OCI-M2 (cell line): ENCODE results near the gene BMERB1.
"Not testable (repeated sequence)": the region's sequence is repeated elsewhere in the genome, so short reads cannot be mapped to it uniquely, and the experiment has no call there.

Source experiments
- DNase-seq: peaks from one replicate; lab custom pipeline; 2025; ENCODE audit not compliant: unreplicated experiment; lab: John Stamatoyannopoulos, UW

The BMERB1 gene

DNA sequence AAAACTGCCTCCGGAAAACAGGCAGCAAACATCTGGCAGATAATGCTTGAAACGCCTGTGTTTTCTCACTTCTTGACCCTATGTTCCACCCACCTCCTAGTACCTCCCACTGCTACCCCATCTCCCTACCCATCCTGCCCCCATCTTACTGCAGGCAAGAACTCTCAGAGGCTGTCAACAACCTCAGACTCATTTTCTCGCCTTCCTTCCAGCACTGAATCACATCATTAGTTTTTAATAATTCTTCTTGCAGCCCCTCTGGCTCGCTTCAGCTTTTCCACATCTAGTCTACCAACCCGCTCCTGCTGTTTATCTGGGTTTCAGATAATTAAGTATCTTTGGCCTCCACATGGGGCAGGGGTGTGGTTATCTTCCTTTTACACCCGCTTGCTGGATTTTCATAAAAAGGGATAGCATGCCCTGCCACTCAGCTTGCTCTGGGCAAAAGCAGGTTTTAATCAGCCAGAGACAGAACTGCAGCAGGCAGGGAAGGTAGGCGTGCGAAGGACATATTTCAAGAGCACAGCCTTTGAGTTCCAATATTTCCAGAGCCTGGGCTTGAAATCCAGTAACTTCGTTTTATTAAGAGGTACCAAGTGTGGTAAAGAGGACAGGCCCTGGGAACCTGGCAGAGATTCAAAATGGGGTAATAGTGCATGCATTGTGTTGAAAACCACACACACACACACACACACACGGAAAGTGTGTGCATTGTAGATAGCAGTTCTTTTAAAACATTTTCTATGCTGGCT, 87.5 kb downstream of the BMERB1 start:
- peak; percentile 91 for DNase-seq

DNA sequence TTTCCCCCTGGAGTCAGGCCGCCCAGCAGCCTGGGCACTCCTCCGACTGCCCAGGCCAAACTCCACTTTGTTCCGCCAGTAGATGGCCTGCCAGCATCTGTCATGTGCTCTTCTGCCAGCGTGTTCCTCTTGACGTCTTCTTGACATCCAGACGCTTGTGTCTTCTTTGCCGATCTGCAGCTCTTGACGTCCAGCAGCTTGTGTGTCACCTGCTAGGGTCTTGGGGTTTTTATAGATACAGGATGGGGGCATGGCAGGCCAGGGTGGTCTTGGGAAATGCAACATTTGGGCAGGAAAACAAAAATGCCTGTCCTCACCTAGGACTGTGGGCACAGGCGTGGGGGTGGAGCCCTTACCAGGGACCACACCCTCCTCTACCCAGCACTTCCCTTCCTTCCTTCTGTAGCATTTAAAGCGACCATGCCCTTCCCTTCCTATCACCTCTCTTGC, 88.7 kb downstream of the BMERB1 start:
- DNase-seq, result peak; percentile 70

DNA sequence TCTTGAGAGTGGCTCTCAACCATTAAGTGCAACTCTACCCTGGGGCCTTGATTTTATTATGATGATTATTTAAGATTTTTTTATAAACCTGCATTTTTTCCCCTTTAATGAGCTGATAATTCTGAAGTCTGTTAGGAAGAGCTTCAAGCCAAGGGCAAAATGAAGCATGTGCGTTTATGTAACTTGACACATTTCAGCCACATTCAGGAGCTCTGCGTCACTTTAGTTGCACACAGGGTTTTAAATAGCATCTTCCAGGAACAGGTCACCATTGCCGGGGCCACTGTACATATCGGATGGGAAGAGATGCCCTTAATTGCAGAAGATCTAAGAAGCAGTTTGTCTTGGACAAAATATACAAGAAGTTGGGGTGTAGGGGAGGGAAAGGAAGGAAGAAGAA, 89.6 kb downstream of the BMERB1 start:
- DNase-seq, result no peak

DNA sequence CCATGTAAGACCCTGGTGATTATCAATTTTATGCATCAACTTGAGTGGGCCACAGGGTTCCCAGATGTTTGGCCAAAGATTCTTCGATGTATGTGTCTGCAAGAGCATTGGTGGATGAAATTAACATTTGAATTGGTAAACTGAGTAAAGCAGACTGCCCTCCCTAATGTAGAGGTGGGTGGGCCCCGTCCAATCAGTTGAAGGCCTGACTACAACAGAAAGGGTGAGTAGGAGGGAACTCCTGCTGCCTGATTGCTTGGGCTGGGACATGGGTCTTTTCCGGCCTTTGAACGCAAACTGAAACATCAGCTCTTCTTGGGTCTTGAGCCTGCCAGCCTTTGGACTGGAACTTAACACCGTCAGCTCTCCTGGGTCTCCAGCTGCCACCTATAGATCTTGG, 90.6 kb downstream of the BMERB1 start:
- DNase-seq, result no peak

DNA sequence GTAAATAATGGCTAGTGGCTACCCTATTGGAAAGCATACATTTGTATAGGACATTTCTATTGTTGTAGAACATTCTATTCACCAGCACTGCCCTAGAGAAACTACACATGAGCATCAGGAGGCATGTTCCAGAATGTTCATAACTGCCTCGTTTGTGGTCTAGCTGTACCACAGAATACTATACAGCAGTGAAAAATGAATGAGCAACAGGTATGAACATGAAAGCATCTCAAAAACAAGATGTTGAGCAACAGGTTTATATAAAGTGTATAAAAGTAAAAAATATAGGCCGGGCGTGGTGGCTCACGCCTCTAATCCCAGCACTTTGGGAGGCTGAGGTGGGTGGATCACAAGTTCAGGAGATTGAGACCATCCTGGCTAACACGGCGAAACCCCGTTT, 91.7 kb downstream of the BMERB1 start:
- DNase-seq, result no peak

DNA sequence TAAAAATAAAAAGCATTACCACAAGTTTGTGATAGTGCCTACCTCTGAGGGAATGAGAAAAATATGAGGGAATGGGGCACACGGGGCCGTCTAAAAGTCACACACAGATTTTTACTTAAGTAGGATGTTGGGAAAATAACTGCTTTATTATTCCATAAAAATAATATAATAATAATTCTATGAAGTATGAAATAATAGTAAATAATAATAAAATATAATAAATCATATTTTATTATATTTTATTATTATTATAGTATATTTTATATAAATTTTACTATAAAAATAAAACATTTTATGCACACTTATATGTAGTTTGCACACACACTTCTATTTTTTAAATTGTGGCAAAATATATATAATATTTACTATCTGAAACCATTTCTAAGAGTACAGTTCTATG, 92.3 kb downstream of the BMERB1 start:
- no peak for DNase-seq

DNA sequence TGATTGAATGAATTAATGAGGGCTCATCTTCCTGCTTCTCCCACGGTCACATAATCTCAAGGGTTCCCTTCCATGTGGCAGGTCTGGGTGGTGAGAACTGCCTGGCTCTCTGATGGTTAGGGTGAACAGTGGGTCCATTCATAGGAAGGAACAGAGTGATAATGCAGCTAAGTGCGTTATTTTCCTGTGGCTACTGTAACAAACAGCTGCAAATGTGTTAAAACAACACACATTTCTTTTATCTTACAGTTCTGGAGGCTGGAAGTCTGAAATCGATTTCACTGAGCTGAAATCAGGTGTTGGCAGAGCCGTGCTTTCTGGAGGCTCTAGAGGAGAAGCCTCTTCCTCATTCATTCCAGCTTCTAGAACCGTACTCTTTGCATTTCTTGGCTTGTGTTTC, 95.3 kb downstream of the BMERB1 start:
- no peak for DNase-seq

DNA sequence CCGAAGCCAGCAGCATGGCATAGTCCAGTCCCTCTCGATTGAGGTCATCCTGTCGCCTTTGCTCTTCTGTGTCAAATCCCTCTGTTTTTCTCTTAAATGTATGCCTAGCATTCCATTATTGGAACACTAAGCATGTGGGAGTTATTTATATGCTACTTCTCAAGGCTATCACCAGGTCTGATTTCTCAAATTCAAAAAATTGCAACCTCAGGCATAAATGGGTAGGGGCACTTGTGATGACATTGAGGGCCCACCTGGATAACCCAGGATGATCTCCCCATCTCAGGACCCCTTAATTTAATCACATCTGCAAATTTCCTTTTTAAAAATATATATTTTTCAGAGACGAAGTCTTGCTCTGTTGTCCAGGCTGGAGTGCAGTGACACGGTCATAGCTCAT, 95.7 kb downstream of the BMERB1 start:
- DNase-seq, result no peak

DNA sequence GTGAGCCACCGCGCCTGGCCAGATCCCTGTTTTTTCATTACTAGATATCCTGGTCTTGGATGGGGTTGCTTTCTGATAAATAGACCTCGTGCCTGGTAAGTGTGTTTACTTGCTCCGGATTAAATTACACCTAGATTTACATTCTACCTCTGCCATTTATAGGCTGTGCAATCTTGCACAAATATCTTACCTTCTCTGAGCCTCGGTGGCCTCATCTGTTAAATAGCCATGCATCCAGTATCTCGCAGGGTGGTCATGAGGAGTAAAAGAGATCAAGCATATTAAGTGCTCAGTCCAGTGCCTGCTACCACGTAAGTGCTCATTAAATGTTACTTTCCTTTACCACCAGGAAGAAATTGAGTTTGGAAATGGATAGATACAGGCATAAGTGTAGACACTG, 98.4 kb downstream of the BMERB1 start:
- no peak for DNase-seq

DNA sequence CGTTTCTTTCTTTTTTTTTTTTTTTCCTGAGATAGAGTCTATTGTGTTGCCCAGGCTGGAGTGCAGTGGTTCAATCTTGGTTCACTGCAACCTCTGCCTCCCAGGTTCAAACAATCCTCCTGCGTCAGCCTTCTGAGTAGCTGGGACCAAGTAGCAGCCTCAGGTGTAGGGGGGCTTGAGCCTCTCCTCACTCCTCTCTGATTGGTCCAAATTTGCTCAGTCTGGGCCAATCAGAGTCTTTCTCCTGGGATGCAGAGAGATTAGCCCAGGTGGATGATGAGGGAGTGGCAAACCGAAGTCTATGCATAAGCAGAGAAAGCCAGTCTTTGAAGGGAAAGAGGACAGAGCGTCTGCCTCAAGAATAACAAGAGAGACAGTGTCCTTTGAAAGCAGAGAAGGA, 99.0 kb downstream of the BMERB1 start:
- no peak for DNase-seq

DNA sequence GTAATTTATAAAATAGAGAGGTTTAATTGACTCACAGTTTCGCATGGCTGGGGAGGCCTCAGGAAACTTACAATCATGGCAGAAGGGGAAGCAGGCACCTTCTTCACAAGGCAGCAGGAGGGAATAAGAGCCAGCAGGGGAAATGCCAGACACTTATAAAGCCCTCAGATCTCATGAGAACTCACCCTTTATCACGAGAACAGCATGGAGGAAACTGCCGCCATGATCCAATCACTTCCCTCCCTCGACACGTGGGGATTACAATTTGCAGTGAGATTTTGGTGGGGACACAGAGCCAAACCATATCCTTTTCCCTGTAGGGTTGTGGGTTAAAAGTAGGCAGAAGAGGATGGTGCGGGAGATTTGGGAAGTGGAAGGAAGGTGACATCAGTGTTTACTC, 101.4 kb downstream of the BMERB1 start:
- no peak for DNase-seq

DNA sequence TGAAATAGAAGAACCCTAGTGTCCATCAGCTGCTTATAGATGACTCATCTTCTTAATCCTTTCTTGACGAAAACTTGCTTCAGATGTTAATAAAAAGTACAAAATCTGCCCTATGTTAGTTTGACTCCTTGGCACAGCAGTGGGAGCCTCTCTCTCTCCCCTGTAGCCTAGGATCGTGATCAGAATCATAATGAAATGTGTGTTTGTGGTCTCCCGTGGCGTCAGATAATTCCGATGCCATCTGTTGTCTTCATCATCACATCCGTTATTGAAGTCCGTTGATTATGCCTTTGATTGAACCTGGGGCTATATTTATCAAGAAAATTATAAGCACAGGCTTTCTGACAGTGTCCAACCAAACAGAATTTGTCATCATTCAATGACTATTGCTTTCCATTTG, 102.5 kb downstream of the BMERB1 start:
- DNase-seq, result no peak

DNA sequence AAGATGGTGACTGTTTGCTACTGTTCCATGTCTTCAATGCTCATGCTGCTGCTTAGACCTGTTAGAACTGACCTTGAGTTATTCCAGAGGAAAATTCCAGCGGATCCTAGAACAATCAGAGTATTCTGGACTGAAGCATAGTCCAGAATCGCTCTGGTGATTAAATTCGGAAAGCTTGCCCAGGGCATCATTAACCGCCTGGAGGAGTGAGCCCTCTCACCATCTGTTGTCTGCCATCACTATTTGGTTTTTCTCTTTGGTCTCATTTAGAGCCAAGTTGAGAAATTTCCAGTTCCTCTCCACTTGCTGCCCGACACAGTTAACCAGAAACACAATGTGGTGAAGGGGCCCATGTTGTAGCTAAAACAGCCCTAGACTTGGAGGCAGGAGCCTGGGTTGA, 104.1 kb downstream of the BMERB1 start:
- DNase-seq, result no peak

DNA sequence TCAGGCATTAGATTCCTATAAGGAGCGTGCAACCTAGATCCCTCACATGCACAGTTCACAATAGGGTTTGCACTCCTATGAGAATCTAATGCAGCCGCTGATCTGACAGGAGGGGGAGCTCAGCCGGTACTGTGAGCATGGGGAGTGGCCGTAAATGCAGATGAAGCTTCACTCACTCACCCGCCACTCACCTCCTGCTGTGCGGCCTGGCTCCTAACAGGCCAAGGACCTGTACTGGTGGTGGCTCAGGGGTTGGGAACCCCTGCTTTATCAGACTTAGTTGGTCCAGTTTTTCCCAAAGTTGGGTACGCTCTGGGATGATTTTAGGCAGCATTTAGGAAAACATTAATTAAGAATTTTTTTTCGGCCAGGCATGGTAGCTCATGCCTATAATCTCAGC, 104.8 kb downstream of the BMERB1 start:
- DNase-seq, result no peak

DNA sequence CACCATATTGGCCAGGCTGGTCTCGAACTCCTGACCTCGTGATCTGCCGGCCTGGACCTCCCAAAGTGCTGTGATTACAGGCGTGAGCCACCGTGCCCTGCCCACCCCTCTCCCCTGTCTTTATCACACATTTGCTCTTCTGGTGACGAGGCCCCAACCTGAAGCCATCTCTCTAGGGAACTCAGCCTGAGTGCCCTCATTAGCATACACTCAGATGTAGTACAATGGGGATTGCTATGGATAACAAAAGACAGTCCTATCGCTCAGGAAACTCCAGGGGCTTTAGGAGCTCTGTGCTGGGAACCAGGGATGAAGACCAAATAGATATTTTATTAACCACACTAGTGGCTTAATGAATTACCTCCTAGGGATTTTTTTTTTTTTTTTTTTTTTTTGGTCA, 107.9 kb downstream of the BMERB1 start:
- DNase-seq, result no peak

DNA sequence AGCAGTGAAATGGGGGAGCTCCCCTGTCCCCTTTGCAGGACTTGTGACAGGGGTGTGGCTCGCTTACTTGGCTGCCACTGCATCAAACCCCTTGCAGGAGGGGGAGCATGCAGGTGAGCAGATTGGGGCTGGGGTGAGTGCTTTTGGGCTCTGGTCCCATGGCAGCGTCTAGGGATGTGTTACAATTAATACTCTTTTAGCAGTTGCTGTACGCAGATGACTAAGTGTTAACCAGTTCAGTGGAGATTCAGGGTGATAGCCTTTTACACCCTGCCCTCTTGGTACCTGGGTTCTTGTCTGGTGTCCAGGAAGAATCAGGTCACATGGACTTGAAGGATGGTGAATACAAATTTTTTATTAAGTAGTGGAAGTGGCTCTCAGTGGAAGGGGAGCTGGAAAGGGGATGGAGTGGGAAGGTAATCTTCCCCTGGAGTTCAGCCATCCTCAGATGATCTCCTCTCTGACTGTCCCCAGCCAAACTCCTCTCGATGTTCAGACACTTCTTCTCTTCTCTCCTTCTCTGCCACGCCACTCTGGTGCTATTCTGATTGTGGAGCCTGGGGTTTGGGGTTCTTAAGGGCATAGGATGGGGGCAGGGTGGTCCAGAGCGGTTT, 108.5 kb downstream of the BMERB1 start:
- no peak for DNase-seq

DNA sequence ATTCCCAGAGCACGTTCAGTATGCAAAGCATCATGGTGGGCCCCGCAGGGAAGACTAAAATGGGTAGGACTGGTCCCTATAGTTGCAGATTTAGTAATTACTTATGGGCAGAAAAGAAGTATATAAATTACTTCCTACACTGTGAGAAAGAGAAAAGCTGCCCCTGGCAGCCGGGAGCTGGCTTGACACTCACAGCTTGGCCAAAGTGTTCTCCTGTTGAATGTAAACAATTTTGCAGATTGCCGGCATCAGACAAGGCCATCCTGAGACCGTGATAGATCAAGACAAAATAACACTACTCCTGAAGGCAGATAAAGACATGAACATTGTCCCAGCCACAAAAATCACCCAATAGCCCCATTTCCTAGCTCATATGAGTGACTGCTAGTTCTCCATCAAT, 110.0 kb downstream of the BMERB1 start:
- no peak for DNase-seq

DNA sequence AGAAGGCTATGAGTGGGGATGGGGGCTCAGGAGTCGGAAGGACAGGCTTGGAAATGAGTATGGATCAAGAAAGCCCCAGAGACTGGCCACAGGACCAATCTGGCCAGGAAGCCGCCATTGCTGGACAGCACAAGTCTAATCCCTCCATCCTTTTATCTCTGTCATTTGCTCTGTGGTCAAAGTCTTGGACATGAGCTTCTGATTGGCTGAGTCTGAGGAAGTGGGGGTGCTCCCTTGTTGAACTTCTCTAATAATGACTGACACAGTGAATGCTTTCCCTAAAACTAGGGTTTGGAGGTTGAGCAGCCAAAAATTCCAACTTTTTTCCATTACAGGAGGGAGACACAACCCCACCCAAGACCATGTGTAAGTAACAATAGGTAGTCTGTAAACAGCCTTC, 111.2 kb downstream of the BMERB1 start:
- DNase-seq, result no peak

DNA sequence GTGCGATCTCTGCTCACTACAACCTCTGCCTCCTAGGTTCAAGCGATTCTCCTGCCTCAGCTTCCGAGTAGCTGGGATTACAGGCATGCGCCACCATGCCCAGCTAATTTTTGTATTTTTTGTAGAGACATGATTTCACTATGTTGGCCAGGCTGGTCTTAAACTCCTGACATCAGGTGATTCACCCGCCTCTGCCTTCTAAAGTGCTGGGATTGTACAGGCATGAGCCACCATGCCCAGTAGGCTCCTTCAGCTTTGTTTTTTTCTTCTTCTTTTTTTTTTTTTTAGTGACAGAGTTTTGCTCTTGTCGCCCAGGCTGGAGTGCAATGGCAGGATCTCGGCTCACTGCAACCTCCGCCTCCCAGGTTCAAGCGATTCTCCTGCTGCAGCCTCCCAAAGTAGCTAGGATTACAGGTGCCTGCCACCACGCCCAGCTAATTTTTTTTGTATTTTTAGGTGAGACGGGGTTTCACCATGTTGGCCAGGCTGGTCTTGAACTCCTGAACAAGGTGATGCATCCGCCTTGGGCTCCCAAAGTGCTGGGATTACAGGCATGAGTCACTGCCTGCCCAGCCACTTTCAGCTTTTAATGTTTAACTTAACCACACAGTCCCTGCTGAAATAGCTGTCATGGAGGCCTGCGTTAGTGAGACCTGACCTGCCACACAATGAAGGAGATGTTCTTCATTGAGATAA, 112.8 kb downstream of the BMERB1 start:
- not testable (repeated sequence) for DNase-seq

DNA sequence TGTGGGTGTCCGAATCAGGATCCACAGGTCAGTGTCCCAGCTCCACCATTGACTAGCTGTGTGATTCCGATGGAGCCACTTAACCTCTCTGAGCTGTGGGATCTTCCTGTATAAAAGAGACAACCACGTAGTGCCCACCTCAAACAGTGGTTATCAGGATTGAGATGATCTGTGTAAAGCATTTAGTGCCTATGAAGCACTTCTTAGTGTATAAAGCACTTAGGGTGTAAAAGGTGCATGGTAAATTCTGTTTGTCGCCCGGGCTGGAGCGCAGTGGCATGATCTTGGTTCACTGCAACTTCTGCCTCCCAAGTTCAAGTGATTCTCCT, 113.3 kb downstream of the BMERB1 start:
- no peak for DNase-seq

DNA sequence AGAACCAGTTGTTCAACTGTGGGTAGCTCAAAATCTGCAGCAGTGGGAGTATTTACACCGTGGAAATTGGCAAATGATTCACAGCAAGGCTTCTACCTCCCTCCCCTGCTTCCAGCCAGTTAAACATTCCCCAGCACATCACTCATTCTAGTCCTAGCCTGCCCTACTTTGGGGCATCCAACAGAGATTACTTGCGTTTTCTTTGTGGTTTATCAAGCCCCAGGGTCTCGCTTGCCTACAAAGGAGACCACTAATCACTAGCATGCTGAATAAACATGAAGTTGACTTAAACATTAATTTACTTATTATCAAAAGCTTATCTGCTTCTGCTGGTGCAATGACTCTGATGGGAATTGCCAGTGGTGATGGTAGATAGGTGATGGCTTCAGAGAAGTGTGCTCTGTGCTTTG, 114.1 kb downstream of the BMERB1 start:
- DNase-seq, result no peak

DNA sequence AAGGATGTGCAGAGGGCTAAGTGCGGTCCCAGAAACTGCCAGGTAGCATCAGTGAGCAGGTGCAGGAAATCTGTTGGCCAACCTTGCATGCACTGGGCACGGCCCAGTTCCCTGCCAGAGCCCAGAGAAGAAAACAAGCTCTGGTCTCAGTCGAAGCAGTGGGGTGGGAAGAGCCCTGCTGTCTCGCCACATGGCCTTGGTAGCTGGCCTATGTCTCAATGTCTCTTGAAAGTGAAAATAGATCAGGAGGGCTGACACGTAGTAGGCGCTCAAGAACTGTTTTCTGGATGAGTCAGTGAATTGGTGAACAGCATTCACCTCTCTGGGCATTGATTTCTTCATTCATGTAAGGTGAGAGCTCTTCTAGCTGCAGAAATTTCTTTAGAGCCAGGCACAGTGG, 118.1 kb downstream of the BMERB1 start:
- no peak for DNase-seq
